GM18867 (cell line): ENCODE results near the gene TRHDE.
"Not testable (repeated sequence)": the region's sequence is repeated elsewhere in the genome, so short reads cannot be mapped to it uniquely, and the experiment has no call there.

ENCODE experiments used
- ATAC-seq: cut with Tn5 transposase; IDR thresholded peaks from one replicate; pipeline ENCODE4 v1.9.1; 2021; ENCODE audit warnings: mild to moderate bottlenecking, moderate library complexity; ENCODE audit not compliant: unreplicated experiment

TRHDE gene

GRCh38 chr12:72499244-72499643, 227.1 kb downstream of the TRHDE start:
- ATAC-seq, result no peak

- no peak for ATAC-seq
These were observed 230.4 kb downstream of the TRHDE start for GRCh38 chr12:72502546-72502945.

GRCh38 chr12:72505227-72505626, 233.1 kb downstream of the TRHDE start:
- no peak for ATAC-seq

- ATAC-seq, result no peak
These were observed 237.7 kb downstream of the TRHDE start for GRCh38 chr12:72509891-72510290.

- ATAC-seq, result no peak
These were observed 238.6 kb downstream of the TRHDE start for GRCh38 chr12:72510772-72511171.

GRCh38 chr12:72511498-72511897, 239.3 kb downstream of the TRHDE start:
- no peak for ATAC-seq

GRCh38 chr12:72511906-72512305, 239.7 kb downstream of the TRHDE start:
- ATAC-seq, result no peak

- not testable (repeated sequence) for ATAC-seq
These were observed 248.0 kb downstream of the TRHDE start for GRCh38 chr12:72520044-72520678.

- no peak for ATAC-seq
These were observed 249.2 kb downstream of the TRHDE start for GRCh38 chr12:72521326-72521725.

GRCh38 chr12:72522411-72522810, 250.2 kb downstream of the TRHDE start:
- ATAC-seq, result no peak

- ATAC-seq, result no peak
These were observed 251.6 kb downstream of the TRHDE start for GRCh38 chr12:72523754-72524153.

- ATAC-seq, result no peak
These were observed 263.2 kb downstream of the TRHDE start for GRCh38 chr12:72535212-72535990.

GRCh38 chr12:72540811-72541210, 268.6 kb downstream of the TRHDE start:
- no peak for ATAC-seq

GRCh38 chr12:72543777-72544467, 271.8 kb downstream of the TRHDE start:
- ATAC-seq, result no peak

- no peak for ATAC-seq
These were observed 273.9 kb downstream of the TRHDE start for GRCh38 chr12:72546106-72546505.

- ATAC-seq, result no peak
These were observed 275.4 kb downstream of the TRHDE start for GRCh38 chr12:72547573-72547972.

- no peak for ATAC-seq
These were observed 277.0 kb downstream of the TRHDE start for GRCh38 chr12:72549184-72549583.

GRCh38 chr12:72560003-72560769, 288.0 kb downstream of the TRHDE start:
- ATAC-seq, result no peak

- no peak for ATAC-seq
These were observed 298.4 kb downstream of the TRHDE start for GRCh38 chr12:72570601-72571000.

GRCh38 chr12:72574138-72574537, 302.0 kb downstream of the TRHDE start:
- no peak for ATAC-seq

GRCh38 chr12:72578327-72578726, 306.2 kb downstream of the TRHDE start:
- ATAC-seq, result no peak
